WTC11 (cell line): Measurements from ENCODE around the gene HNRNPH2. TPM values are rescaled to one million over a fixed set of nuclear protein-coding genes. Genes with fewer than 3 reads are reported as not detected.

ENCODE experiments used
- ATAC-seq: fragments of 200-7000 bp; cut with Tn5 transposase; 2 replicates; pipeline ENCODE4 v1.10.0; 2021; ENCODE audit warnings: mild to moderate bottlenecking, moderate library complexity
- CTCF ChIA-PET: fragments of 300-600 bp; sonication (Branson Sonifier 250); formaldehyde crosslinking; loops from one replicate; lab custom pipeline; 2021; ENCODE audit warnings: antibody characterized with exemption; lab: Charles Lee
- POLR2A ChIA-PET: fragments of 350-600 bp; sonication (Branson Sonifier 250); formaldehyde crosslinking; loops from one replicate; lab custom pipeline; 2021; ENCODE audit warnings: antibody characterized with exemption; lab: Charles Lee
- DNase-seq: peaks from one replicate; pipeline ENCODE4 v3.0.0; 2021; ENCODE audit warnings: low spot score
- H3K27ac Mint-ChIP-seq: 2 replicates; pipeline ENCODE4 v1.8.0; 2021; ENCODE audit warnings: mixed read lengths
- H3K27me3 Mint-ChIP-seq: 2 replicates; pipeline ENCODE4 v1.8.0; 2021; ENCODE audit warnings: low read depth, mild to moderate bottlenecking, moderate library complexity, mixed read lengths
- H3K36me3 Mint-ChIP-seq: 2 replicates; pipeline ENCODE4 v1.8.0; 2021; ENCODE audit warnings: mixed read lengths
- H3K4me1 Mint-ChIP-seq: 2 replicates; pipeline ENCODE4 v1.8.0; 2022; ENCODE audit warnings: mixed read lengths
- H3K4me3 Mint-ChIP-seq: 2 replicates; pipeline ENCODE4 v1.8.0; 2021; ENCODE audit warnings: mild to moderate bottlenecking, moderate library complexity, mixed read lengths
- H3K9me3 Mint-ChIP-seq: 2 replicates; pipeline ENCODE4 v1.8.0; 2021; ENCODE audit warnings: mixed read lengths
- CREM ChIP-seq: sonication (generic); formaldehyde crosslinking; IDR thresholded peaks from 2 replicates; pipeline ENCODE4 v1.8.1; 2022; ENCODE audit warnings: mild to moderate bottlenecking, missing genetic modification reagents, moderate library complexity
- E2F1 ChIP-seq: sonication (generic); formaldehyde crosslinking; IDR thresholded peaks from 2 replicates; pipeline ENCODE4 v1.8.0; 2022; ENCODE audit warnings: mild to moderate bottlenecking, missing genetic modification reagents
- E2F5 ChIP-seq: sonication (generic); formaldehyde crosslinking; IDR thresholded peaks from 2 replicates; pipeline ENCODE4 v1.8.1; 2022; ENCODE audit warnings: mild to moderate bottlenecking, moderate library complexity, missing genetic modification reagents
- ELF4 ChIP-seq: sonication (generic); formaldehyde crosslinking; IDR thresholded peaks from 2 replicates; pipeline ENCODE4 v1.8.1; 2022; ENCODE audit warnings: low read depth, mild to moderate bottlenecking, moderate library complexity, missing genetic modification reagents
- ETV6 ChIP-seq: sonication (generic); formaldehyde crosslinking; IDR thresholded peaks from 2 replicates; pipeline ENCODE4 v1.8.1; 2022; ENCODE audit warnings: mild to moderate bottlenecking, missing genetic modification reagents
- FOXP1 ChIP-seq: sonication (generic); formaldehyde crosslinking; IDR thresholded peaks from 2 replicates; pipeline ENCODE4 v1.8.0; 2022; ENCODE audit warnings: missing genetic modification reagents, mild to moderate bottlenecking, moderate library complexity, borderline replicate concordance
- MAX ChIP-seq: sonication (generic); formaldehyde crosslinking; IDR thresholded peaks from 2 replicates; pipeline ENCODE4 v1.8.0; 2022; ENCODE audit warnings: mild to moderate bottlenecking, missing genetic modification reagents
- NFE2L1 ChIP-seq: sonication (generic); formaldehyde crosslinking; IDR thresholded peaks from 2 replicates; pipeline ENCODE4 v1.8.1; 2023; ENCODE audit warnings: missing genetic modification reagents
- NR2C2 ChIP-seq: sonication (generic); formaldehyde crosslinking; IDR thresholded peaks from 2 replicates; pipeline ENCODE4 v1.8.0; 2022; ENCODE audit warnings: mild to moderate bottlenecking, missing genetic modification reagents
- PRDM15 ChIP-seq: sonication (generic); formaldehyde crosslinking; IDR thresholded peaks from 2 replicates; pipeline ENCODE4 v1.8.0; 2022; ENCODE audit warnings: missing genetic modification reagents
- TEAD4 ChIP-seq: sonication (generic); formaldehyde crosslinking; IDR thresholded peaks from 2 replicates; pipeline ENCODE4 v1.8.0; 2022; ENCODE audit warnings: mild to moderate bottlenecking, missing genetic modification reagents
- USF2 ChIP-seq: sonication (generic); formaldehyde crosslinking; IDR thresholded peaks from 2 replicates; pipeline ENCODE4 v1.8.1; 2023; ENCODE audit warnings: mild to moderate bottlenecking, missing genetic modification reagents, moderate library complexity
- ZNF138 ChIP-seq: sonication (generic); formaldehyde crosslinking; conservative IDR thresholded peaks from 2 replicates; pipeline ENCODE4 v1.8.1; 2022; ENCODE audit warnings: mild to moderate bottlenecking, moderate library complexity, missing genetic modification reagents
- ZNF317 ChIP-seq: sonication (generic); formaldehyde crosslinking; IDR thresholded peaks from 2 replicates; pipeline ENCODE4 v1.8.1; 2023; ENCODE audit warnings: low read depth, mild to moderate bottlenecking, moderate library complexity, missing genetic modification reagents, borderline replicate concordance
- ZNF396 ChIP-seq: fragments of 250-450 bp; sonication (Bioruptor Pico); IDR thresholded peaks from 2 replicates; pipeline ENCODE4 v1.8.0; 2021; ENCODE audit warnings: mild to moderate bottlenecking, moderate library complexity, borderline replicate concordance
- ZNF425 ChIP-seq: fragments of 250-450 bp; sonication (Bioruptor Pico); conservative IDR thresholded peaks from 2 replicates; pipeline ENCODE4 v1.9.0; 2021; ENCODE audit warnings: mild to moderate bottlenecking
- ZNF532 ChIP-seq: fragments of 250-450 bp; sonication (Bioruptor Pico); IDR thresholded peaks from 2 replicates; pipeline ENCODE4 v1.9.0; 2021; ENCODE audit warnings: mild to moderate bottlenecking, borderline replicate concordance
- ZSCAN18 ChIP-seq: fragments of 250-450 bp; sonication (Bioruptor Pico); IDR thresholded peaks from 2 replicates; pipeline ENCODE4 v2.1.2; 2022; ENCODE audit warnings: mild to moderate bottlenecking, moderate library complexity
- total RNA-seq: library from RNA; stranded (reverse); gene quantifications from 3 replicates; pipeline ENCODE4 v1.2.3, GENCODE V29; 2021

The HNRNPH2 gene
- total RNA-seq, 1 experiment from 2014 or later = 70.9 TPM

- no peaks in the 10 kb centered on the region for H3K4me1 Mint-ChIP-seq
- no peaks in the 10 kb centered on the region for H3K36me3 Mint-ChIP-seq
- ATAC-seq = no peak
- ChIA-PET POLR2A (no interaction called here), CTCF (no interaction called here)
- H3K27ac Mint-ChIP-seq = no peak overlapping the region
- H3K27me3 Mint-ChIP-seq = no peaks in the 10 kb centered on the region
- TF ChIP-seq ZSCAN18 (CRISPR knock-in tag) (no peak), CREM (CRISPR knock-in tag) (no peak), ZNF317 (CRISPR knock-in tag) (no peak), USF2 (CRISPR knock-in tag) (no peak), TEAD4 (CRISPR knock-in tag) (no peak), ELF4 (no peak), MAX (CRISPR knock-in tag) (no peak), NR2C2 (CRISPR knock-in tag) (no peak), FOXP1 (CRISPR knock-in tag) (no peak), E2F1 (CRISPR knock-in tag) (no peak), PRDM15 (CRISPR knock-in tag) (no peak), E2F5 (no peak), NFE2L1 (CRISPR knock-in tag) (no peak), ZNF396 (CRISPR knock-in tag) (no peak), ZNF138 (CRISPR knock-in tag) (no peak)
- TF ChIP-seq, all 79 proteins: peak for 0
- no peaks in the 10 kb centered on the region for H3K9me3 Mint-ChIP-seq
- H3K4me3 Mint-ChIP-seq = no peak overlapping the region
- no peak for DNase-seq
Observed at GRCh38 chrX:101449279-101449678, 41.3 kb downstream of the HNRNPH2 start.

- DNase-seq (no peak), ATAC-seq (no peak)
- Mint-ChIP-seq H3K4me1 (no peaks in the 10 kb centered on the region), H3K4me3 (no peak overlapping the region), H3K9me3 (no peaks in the 10 kb centered on the region), H3K36me3 (no peaks in the 10 kb centered on the region), H3K27me3 (no peaks in the 10 kb centered on the region), H3K27ac (no peak overlapping the region)
- CTCF ChIA-PET = no interaction called here
- POLR2A ChIA-PET = no interaction called here
- no peak for TF ChIP-seq ZNF425 (CRISPR knock-in tag)
- TF ChIP-seq ZNF532 (CRISPR knock-in tag) = no peak
- no peak for TF ChIP-seq ETV6 (CRISPR knock-in tag)
Observed at GRCh38 chrX:101450085-101450484, 42.1 kb downstream of the HNRNPH2 start.
